ENCODE data around the gene ST3GAL5.

ST3GAL5 gene

GRCh38 chr2:85915606-85916303, 27.0 kb upstream of the ST3GAL5 start:
- no peaks in the 10 kb centered on the region for H4K20me1 ChIP-seq (ENCODE audit: insufficient read depth, low read length)
- H3K9ac ChIP-seq (ENCODE audit: low read depth, low read length), result no peak overlapping the region
- no peak overlapping the region for H3K4me3 ChIP-seq (ENCODE audit: low read depth in 1 of 2, low read length in 2 of 2)
- ATAC-seq (ENCODE audit: insufficient read depth, low read depth) (no peak), DNase-seq (no peak)
- TF ChIP-seq CTCF (IDR thresholded peaks at IDR 0.05; ENCODE audit: borderline replicate concordance, extremely low read depth, low read length, poor library complexity, severe bottlenecking) (no peak), EZH2 (IDR thresholded peaks at IDR 0.05; ENCODE audit: borderline replicate concordance, low read depth, low read length, severe bottlenecking) (no peak)
- H3K4me2 ChIP-seq (ENCODE audit: insufficient read depth, low read length), result no peak overlapping the region
- no peaks in the 10 kb centered on the region for H3K27me3 ChIP-seq (ENCODE audit: insufficient read depth, low read length, poor library complexity)
- H3K9me3 ChIP-seq (ENCODE audit: insufficient read depth, low read length, severe bottlenecking), result no peaks in the 10 kb centered on the region
- no peak overlapping the region for H2AFZ ChIP-seq (ENCODE audit: low read depth, low read length)
- H3K27ac ChIP-seq (ENCODE audit: low read length), result no peak overlapping the region
- H3K4me1 ChIP-seq (ENCODE audit: insufficient read depth, low read length), result no peaks in the 10 kb centered on the region
- H3K79me2 ChIP-seq (ENCODE audit: insufficient read depth, low read length), result no peaks in the 10 kb centered on the region
- no peaks in the 10 kb centered on the region for H3K36me3 ChIP-seq (ENCODE audit: insufficient read depth, low read length)

GRCh38 chr2:85914922-85915321, 26.1 kb upstream of the ST3GAL5 start:
- no peak for ATAC-seq (ENCODE audit: insufficient read depth, low read depth)
- no peak overlapping the region for H3K4me3 ChIP-seq (ENCODE audit: low read depth in 1 of 2, low read length in 2 of 2)
- no peak for DNase-seq
- no peaks in the 10 kb centered on the region for H3K4me1 ChIP-seq (ENCODE audit: insufficient read depth, low read length)
- H3K27me3 ChIP-seq (ENCODE audit: insufficient read depth, low read length, poor library complexity), result no peaks in the 10 kb centered on the region
- H3K4me2 ChIP-seq (ENCODE audit: insufficient read depth, low read length), result no peak overlapping the region
- H3K79me2 ChIP-seq (ENCODE audit: insufficient read depth, low read length), result no peaks in the 10 kb centered on the region
- no peaks in the 10 kb centered on the region for H3K9me3 ChIP-seq (ENCODE audit: insufficient read depth, low read length, severe bottlenecking)
- H2AFZ ChIP-seq (ENCODE audit: low read depth, low read length), result no peak overlapping the region
- H3K36me3 ChIP-seq (ENCODE audit: insufficient read depth, low read length), result no peaks in the 10 kb centered on the region
- no peak for TF ChIP-seq CTCF (IDR thresholded peaks at IDR 0.05; ENCODE audit: borderline replicate concordance, extremely low read depth, low read length, poor library complexity, severe bottlenecking)
- TF ChIP-seq EZH2 (IDR thresholded peaks at IDR 0.05; ENCODE audit: borderline replicate concordance, low read depth, low read length, severe bottlenecking), result no peak
- H3K27ac ChIP-seq (ENCODE audit: low read length), result no peak overlapping the region
- H3K9ac ChIP-seq (ENCODE audit: low read depth, low read length), result no peak overlapping the region
- no peaks in the 10 kb centered on the region for H4K20me1 ChIP-seq (ENCODE audit: insufficient read depth, low read length)

- ATAC-seq (ENCODE audit: insufficient read depth, low read depth) (no peak), DNase-seq (no peak)
- Histone ChIP-seq H3K36me3 (ENCODE audit: insufficient read depth, low read length) (no peaks in the 10 kb centered on the region), H3K79me2 (ENCODE audit: insufficient read depth, low read length) (no peaks in the 10 kb centered on the region), H4K20me1 (ENCODE audit: insufficient read depth, low read length) (no peaks in the 10 kb centered on the region), H3K9me3 (ENCODE audit: insufficient read depth, low read length, severe bottlenecking) (no peaks in the 10 kb centered on the region), H3K27me3 (ENCODE audit: insufficient read depth, low read length, poor library complexity) (no peaks in the 10 kb centered on the region), H3K4me1 (ENCODE audit: insufficient read depth, low read length) (no peaks in the 10 kb centered on the region), H3K27ac (ENCODE audit: low read length) (no peak overlapping the region), H3K4me2 (ENCODE audit: insufficient read depth, low read length) (no peak overlapping the region), H3K4me3 (ENCODE audit: low read depth in 1 of 2, low read length in 2 of 2) (no peak overlapping the region), H3K9ac (ENCODE audit: low read depth, low read length) (no peak overlapping the region), H2AFZ (ENCODE audit: low read depth, low read length) (no peak overlapping the region)
- TF ChIP-seq CTCF (IDR thresholded peaks at IDR 0.05; ENCODE audit: borderline replicate concordance, extremely low read depth, low read length, poor library complexity, severe bottlenecking), result no peak
- no peak for TF ChIP-seq EZH2 (IDR thresholded peaks at IDR 0.05; ENCODE audit: borderline replicate concordance, low read depth, low read length, severe bottlenecking)
Measured at GRCh38 chr2:85913884-85914881, 25.4 kb upstream of the ST3GAL5 start.
